KG1 (cell line): ENCODE data around the gene HCFC1R1.
"Not testable (repeated sequence)": the region's sequence is repeated elsewhere in the genome, so short reads cannot be mapped to it uniquely, and the experiment has no call there.

ENCODE experiments used
- DNase-seq: peaks from one replicate; lab custom pipeline; 2025; lab: John Stamatoyannopoulos, UW

HCFC1R1 gene, protein sequence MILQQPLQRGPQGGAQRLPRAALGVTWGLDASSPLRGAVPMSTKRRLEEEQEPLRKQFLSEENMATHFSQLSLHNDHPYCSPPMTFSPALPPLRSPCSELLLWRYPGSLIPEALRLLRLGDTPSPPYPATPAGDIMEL

DNA sequence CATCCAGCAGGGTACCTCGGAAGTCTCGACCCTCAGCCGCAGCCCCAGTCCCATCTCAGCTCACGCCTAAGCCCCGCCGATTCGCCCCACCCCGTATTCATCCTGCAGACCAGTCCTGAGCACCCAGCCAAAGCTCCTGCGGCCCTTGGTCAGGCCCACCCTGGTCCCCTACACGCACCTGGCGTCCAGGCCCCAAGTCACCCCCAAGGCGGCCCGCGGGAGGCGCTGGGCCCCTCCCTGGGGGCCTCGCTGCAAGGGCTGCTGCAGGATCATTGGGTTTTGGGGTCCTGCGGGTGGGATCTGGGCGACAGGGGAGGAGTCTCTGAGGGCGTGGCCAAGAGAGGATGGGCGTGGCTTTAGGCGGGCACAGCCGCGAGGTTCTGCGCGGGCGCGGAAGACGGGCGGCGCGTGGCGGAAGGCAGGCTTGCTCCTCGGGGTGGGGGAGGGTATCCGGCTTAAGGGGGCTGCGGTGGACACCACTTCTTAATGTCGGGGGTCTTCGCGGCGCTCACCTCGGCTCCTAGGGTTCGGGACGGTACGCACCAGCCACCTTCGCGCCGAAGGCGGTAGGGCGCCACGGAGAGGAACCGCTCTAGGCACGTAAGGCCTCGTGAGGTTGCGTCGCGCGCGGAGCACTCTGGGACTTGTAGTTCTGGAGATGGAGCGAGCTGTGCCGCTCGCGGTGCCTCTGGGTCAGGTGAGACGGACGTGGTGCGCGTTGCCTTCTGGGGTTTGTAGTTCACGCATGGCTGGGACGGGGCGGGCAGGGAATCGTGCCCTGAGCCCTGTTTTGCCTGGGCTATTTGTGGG lies at the start of gene HCFC1R1, which contains the start of gene THOC6:
Gene HCFC1R1 (minus strand): TSS at position 274 of the 810 bp plus-strand sequence. CDS start 1 bp downstream, at position 273.
Gene THOC6 (plus strand): TSS at position 367 of the 810 bp plus-strand sequence. CDS start 292 bp downstream, at position 659.
- peak; percentile 95 for DNase-seq

DNA sequence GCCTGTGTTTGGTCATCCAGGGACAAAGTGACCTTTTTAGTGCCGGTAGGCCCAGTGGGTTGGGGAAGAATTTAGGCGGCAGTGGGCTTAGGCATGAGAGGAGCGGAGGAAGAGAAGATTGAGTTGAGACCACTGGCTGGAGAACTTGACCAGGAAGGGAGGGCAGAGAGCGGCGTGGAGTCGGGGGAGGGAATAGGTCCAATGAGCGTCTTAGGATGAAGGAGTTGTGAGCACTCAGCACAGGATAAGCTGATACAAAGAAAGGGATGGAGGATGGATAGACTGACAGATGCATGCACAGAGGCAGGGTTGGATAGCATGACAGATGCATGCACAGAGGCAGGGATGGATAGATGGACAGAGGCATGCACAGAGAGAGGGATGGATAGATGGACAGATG lies 49.7 kb upstream of the HCFC1R1 start:
- DNase-seq = no peak

DNA sequence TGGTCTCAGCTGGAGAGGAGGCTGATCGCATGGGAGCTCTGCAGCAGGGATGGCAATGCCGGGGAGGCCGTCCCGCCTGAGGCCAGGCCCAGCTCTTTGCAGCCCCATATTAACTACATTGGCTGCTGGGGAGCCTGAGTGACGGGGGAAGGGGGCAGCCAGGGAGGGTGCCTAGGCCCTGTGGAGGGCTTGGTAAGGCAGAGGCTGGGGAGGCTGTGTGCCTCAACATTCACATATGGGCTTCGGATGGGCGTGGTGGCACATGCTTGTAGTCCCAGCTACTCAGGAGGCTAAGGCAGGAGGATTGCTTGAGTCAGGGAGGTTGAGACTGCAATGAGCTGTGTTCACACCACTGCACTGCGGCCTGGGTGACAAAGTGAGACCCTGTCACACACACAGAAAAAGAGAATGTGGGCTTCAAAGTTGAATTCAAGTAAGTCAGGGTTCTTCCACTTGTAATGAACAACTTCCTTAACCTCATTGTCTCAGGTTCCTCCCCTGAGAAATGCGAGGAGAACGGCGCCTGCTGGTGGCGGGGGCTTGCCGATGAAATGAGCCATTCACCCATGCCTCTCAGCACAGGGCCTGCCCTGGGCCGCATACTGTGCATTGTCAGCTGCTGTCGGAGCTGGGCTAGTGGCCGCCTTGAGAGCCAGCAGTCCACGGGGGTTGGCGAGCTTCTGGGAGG lies 49.0 kb upstream of the HCFC1R1 start:
- not testable (repeated sequence) for DNase-seq

DNA sequence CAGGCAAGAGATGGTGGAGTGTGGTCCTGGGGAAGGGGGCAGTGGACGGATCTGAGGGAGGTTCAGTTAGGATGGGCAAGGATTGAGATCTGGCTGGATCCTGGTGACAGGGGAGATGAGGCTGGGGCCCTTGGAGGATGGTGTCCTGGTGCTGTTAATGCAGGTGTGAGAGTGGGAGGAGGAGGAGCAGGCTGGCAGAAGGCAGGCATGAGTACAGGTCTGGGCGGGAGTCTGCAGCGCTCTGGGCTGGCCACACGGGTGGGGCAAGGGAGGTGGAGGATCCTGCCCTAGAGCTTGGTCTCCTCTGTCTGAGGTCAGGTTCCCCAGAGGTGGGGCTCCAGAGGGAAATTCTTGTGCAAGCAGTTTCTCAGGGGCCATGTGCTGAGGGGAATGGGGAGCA lies 48.4 kb upstream of the HCFC1R1 start:
- DNase-seq = not testable (repeated sequence)

DNA sequence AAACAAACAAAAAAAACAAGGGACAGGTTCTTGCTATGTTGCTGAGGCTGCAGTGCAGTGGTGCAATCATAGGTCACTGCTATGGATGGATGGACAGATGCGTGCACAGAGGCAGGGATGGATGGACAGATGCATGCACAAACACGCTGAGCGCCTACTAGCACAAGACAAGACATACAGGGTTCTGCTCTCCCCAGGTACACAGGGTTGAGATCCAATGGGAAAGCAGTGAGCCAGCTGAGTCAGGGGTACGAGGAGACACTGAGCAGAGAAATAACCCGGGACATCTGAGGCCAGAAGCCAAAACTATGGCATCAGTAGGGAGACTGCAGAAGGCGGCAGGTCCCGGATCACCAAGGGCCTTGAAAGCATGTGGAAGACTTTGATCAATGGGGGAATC lies 47.9 kb upstream of the HCFC1R1 start:
- no peak for DNase-seq

DNA sequence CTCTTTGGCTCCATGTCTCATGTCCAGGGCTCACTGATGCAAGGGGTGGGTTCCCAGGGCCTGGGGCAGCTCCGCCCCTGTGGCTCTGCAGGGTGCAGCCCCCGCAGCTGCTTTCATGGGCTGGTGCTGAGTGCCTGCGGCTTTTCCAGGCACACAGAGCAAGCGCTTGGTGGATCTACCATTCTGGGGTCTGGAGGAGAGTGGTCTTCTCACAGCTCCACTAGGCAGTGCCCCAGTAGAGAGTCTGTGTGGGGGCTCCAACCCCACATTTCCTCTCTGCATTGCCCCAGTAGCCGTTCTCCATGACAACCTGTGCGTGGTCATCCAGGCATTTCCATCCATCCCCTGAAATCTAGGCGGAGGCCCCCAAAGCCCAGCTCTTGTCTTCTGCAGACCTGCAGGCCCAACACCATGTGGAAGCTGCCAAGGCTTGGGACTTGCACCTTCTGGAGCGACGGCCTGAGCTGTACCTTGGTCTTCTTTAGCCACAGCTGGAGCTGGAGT lies 46.9 kb upstream of the HCFC1R1 start:
- DNase-seq = no peak

DNA sequence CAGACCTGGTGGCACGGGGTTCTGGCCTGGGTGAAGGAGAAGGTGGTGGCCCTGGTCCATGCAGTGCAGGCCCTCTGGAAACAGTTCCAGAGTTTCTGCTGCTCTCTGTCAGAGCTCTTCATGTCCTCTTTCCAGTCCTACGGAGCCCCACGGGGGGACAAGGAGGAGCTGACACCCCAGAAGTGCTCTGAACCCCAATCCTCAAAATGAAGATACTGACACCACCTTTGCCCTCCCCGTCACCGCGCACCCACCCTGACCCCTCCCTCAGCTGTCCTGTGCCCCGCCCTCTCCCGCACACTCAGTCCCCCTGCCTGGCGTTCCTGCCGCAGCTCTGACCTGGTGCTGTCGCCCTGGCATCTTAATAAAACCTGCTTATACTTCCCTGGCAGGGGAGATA lies 45.4 kb upstream of the HCFC1R1 start:
- DNase-seq = not testable (repeated sequence)

DNA sequence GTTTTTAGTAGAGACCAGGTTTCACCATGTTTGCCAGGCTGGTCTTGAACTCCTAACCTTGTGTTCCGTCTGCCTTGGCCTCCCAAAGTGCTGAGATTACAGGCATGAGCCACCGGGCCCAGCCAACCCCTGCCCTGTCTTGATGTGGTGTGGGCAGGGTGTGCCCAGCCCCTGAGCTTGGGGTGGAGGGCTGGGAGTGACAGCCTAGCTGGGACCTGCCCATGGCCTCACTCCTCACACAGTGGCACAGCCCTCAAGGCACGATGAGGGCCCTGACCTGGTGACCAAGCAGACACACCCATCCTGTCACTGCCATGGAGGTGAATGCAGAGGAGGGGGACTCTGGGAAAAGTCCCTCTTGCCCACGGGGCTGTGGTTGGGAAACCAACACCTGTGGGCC lies 44.7 kb upstream of the HCFC1R1 start:
- no peak for DNase-seq

DNA sequence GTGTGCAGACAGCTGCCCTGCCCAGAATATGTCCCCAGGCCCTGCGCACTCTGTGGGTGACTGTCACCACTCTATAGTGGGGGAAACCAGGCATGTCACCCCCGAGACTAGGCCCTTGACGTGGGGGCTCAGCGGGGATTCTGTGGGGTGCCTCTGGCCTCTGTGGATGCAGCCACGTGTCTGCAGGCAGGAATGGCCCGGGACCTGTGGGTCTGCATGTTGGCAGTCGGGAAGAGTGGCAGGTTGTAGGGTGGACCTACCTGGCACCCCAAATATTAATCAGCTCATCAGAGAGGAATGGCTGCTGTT lies 42.7 kb upstream of the HCFC1R1 start:
- DNase-seq = no peak

DNA sequence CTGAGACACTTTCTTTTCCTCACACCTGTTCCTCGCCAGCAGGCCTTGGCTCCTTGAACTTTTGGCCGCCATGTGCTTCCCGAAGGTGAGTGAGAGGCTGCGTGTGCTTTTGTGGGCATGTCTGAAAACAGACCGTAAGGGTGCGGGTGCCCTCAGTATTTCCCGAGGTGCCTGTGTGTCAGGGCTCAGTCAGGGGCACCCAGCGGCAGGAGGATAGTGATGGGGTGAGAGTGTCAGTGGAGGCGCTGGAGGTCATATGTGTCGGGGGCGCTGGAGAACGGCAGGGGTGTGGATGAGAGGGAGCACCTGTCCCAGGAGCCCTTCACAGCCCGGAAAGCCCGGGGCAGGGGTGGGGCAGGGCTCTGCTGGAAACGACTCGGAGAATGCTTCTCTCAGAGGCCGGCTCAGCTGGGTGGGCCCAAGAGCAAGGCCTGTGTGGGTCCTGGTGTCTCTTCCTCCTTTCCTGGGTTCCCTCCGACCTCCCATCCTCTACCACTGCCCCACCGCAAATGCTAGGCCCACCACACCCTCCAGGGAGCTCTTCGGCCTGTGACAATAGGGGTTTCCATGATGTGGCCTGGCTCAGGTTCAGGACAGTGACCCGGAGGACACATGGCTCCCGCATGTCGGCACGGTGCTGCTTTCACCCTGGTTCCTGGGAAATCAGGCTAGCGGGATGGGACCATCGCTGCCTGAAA lies 42.1 kb upstream of the HCFC1R1 start:
- no peak for DNase-seq

DNA sequence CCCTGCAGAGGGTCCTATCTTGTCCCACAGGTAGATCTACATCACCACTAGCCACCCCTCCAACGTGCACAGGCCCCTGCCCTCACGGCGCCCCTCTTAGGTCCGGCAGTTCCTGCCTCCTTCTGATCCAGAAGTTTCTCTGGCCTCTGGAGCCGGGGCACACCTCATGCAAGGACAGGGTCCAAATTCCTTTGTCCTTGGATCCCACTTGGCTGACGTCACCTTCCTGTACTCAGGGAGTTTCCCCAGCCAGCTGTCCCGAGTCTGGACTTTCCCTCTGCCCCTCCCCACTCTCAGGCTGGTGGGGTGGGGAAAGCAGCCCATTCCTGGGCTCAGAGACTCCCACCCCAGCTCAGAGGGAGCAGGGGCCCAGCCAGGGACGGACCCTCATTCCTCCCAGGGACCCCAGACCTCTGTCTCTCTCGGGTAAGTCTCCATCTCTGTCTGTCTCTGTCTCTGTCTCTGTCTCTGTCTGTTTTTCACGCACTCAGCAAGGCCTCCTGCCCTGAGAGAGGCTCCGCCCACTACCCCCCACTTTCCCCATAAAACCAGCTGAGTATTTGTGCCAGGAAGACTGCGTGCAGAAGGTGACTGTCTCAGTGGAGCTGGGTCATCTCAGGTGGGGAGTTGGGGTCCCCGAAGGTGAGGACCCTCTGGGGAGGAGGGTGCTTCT lies 41.5 kb upstream of the HCFC1R1 start, which contains the start of gene IL32:
Gene IL32 (plus strand): TSS at position 572 of the 673 bp plus-strand sequence. CDS start 172 bp downstream, outside the sequence.
- DNase-seq = no peak

DNA sequence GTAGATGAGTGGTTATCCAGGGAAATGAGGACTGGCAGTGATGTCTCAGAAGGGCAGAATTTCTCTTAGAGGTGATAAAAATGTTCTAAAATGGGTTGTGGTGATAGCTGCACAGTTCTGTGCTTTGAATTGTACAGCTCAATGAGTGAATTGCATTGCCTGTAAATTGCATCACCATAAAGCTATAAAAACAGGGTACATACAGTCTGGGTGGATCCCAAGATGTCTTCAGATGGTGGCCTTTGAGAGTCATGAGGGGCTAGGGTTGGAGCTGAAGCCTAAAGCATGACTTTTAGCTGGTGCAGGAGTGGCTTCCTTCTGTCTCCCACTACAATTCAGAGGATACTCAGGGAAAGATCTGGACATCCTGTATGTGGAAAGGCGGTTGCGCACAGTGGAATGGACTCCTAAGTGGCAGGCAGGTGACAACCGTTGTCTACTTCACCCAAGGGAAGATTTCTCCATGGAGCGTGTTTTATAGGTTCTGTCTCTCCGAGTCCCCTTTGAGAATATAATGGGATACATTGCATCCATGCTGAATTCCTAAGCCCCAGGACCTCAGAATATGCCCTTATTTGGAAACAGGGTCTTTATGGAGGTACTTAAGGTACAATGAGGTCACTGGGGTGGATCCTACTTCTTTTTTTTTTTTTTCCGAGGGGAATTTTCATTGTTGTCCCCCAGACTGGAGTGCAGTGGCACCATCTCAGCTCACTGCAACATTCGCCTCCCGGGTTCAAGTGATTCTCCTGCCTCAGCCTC lies 40.1 kb upstream of the HCFC1R1 start:
- DNase-seq = no peak

DNA sequence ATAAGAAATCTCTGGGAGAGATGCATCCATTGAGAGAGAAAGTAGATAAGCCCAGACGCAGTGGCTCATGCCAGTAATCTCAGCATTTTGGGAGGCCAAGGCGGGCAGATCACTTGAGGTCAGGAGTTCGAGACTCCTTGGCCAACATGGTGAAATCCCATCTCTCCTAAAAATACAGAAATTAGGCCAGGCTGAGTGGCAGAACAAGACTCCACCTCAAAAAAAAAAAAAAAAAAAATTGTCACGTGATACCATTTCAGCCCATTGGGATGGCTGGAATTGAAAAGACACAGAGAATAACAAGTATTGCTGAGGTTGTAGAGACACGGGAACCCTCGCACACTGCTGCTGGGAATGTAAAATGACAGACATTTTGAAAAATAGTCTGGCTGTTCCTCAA lies 38.8 kb upstream of the HCFC1R1 start:
- DNase-seq = no peak

DNA sequence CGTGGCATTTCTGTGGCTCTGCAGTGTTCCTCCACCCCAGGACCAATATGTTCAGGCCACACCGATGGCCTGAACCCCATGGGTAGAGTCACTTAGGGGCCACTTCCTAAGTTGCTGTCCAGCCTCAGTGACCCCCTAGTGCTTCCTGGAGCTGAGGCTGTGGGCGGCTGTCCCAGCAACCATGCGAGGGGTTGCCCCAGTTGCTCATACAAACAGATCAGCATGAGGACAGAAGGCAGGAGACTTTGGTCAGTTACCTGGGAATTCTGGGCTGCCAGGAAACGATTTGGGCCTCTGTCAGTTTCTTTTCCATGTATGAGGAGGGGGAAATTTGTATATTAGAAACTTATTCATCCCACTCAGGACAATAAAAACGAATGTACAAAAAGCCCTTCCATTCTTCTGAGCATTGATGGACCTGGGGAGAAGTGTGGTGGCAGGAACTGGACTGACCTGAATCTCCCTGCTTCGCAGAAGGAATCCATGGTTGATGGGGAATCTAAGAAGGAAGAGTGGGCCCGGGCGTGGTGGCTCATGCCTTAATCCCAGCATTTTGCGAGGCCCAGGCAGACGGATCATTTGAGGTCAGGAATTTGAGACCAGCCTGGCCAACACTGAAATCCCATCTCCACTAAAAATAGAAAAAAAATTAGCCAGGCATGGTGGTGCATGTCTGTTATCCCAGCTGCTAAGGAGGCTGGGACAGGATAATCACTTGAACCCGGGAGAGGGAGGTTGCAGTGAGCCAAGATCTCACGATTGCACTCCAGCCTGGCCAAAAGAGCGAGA lies 36.8 kb upstream of the HCFC1R1 start:
- DNase-seq = no peak

DNA sequence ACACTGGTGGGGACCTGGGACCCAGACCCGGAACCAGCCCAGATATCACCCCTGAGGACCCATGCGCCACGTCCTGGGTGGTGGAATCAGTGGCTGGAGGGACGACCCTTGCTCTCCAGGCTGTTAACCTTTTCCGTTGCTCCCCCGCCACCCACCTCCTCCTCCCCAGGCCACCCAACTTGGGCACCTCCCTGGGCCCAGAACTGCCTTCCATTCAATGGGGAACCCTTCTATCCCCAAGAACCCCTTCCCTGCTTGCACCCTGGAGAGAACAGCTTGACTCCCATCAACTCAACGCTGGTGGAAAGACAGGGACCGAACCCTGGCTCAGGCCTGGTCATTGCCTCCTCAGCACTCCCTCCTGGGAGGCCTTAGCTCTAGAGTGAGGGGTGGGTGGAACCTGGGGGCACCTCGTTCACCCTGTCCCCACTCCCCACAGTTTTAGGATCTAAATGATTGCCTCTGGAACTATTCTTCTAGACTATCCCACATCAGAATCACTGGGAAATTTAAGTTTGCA lies 36.0 kb upstream of the HCFC1R1 start:
- no peak for DNase-seq

DNA sequence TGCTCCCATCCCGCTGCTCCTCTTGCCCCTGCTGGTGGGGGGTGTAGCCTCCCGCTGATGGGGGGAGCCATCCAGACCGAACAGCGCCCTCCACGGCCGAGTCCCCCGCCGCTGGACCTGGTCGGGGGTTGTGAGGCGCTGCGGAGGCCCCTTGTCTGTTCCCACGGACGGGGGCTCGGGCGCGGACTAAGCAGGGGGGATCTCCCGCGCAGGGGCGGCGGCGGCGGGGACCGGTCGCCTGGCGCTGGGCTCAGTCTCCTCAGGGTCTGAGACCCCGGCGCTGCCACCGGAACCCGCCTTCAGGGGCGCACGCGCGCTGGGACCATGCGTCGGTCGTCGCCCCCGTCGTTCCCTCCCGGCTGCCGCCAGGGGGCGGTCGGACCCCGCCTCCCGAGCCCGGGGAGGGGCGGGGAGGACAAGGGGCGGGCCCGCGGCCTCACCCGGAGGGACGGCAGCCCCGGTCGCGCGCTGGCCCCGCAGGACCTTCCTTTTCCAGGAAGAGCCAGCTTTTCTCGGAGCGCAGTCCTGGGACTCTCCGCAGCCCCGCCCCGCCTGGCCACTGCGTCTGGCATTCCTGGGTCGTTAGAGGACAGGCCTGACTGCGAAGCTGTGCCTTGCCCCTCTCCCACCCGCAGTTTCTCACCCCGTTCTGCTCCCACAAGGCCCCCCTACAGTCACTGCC lies 35.4 kb upstream of the HCFC1R1 start:
- peak; percentile 77 for DNase-seq

DNA sequence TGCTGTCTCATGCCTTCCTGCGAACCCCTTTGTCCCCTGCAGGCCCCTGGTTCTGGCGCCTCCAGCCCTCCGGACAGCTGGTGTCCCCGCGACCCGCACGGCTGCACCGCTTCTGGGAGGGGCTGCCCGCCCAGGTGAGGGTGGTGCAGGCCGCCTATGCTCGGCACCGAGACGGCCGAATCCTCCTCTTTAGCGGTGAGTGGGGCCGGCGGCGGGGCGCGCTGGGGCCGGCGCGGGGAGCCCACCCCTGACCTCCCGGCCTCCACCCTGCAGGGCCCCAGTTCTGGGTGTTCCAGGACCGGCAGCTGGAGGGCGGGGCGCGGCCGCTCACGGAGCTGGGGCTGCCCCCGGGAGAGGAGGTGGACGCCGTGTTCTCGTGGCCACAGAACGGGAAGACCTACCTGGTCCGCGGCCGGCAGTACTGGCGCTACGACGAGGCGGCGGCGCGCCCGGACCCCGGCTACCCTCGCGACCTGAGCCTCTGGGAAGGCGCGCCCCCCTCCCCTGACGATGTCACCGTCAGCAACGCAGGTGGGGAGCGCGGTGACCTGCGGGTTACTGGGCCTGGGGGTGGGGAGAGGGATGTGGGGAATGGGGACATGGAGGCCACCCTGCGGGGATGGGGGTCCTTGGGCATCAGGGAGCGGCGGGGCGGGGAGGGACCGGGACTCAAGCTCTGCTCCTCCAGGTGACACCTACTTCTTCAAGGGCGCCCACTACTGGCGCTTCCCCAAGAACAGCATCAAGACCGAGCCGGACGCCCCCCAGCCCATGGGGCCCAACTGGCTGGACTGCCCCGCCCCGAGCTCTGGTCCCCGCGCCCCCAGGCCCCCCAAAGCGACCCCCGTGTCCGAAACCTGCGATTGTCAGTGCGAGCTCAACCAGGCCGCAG lies 34.6 kb upstream of the HCFC1R1 start:
- no peak for DNase-seq
